GM21367 (cell line): Measurements from ENCODE around the gene APRT.
"Not testable (repeated sequence)": the region's sequence is repeated elsewhere in the genome, so short reads cannot be mapped to it uniquely, and the experiment has no call there.

ENCODE experiments used
- ATAC-seq: cut with Tn5 transposase; IDR thresholded peaks from one replicate; pipeline ENCODE4 v1.9.1; 2021; ENCODE audit not compliant: unreplicated experiment

The APRT gene

GRCh38 chr16:88774544-88775393, 37.0 kb downstream of the APRT start:
- no peak for ATAC-seq

- no peak for ATAC-seq
Measured at GRCh38 chr16:88773812-88774291, 37.9 kb downstream of the APRT start.

GRCh38 chr16:88772871-88773811, 38.6 kb downstream of the APRT start:
- no peak for ATAC-seq

GRCh38 chr16:88771781-88772180, 39.9 kb downstream of the APRT start:
- not testable (repeated sequence) for ATAC-seq

GRCh38 chr16:88771294-88771772, 40.4 kb downstream of the APRT start:
- ATAC-seq = no peak

- ATAC-seq = no peak
Measured at GRCh38 chr16:88770461-88771293, 41.1 kb downstream of the APRT start.

- no peak for ATAC-seq
Measured at GRCh38 chr16:88769617-88770460, 41.9 kb downstream of the APRT start.

GRCh38 chr16:88768071-88768783, 43.5 kb downstream of the APRT start:
- no peak for ATAC-seq

GRCh38 chr16:88767546-88768070, 44.1 kb downstream of the APRT start:
- ATAC-seq = no peak

- no peak for ATAC-seq
Measured at GRCh38 chr16:88766975-88767374, 44.8 kb downstream of the APRT start.

GRCh38 chr16:88764913-88765349, 46.8 kb downstream of the APRT start:
- ATAC-seq = no peak

GRCh38 chr16:88764080-88764479, 47.6 kb downstream of the APRT start:
- ATAC-seq = no peak

GRCh38 chr16:88763502-88764053, 48.1 kb downstream of the APRT start:
- no peak for ATAC-seq

- no peak for ATAC-seq
Measured at GRCh38 chr16:88762941-88763340, 48.8 kb downstream of the APRT start.

GRCh38 chr16:88762258-88762870, 49.4 kb downstream of the APRT start:
- ATAC-seq = no peak

GRCh38 chr16:88761830-88762229, 49.9 kb downstream of the APRT start:
- no peak for ATAC-seq

GRCh38 chr16:88761143-88761534, 50.6 kb downstream of the APRT start:
- ATAC-seq = no peak
